ENCODE results near the gene ZFP92.

GRCh38 chrX:153433781-153434285 is 22.6 kb downstream of the ZFP92 start:
- TF ChIP-seq CTCF (IDR thresholded peaks at IDR 0.05) (no peak), POLR2A (IDR thresholded peaks at IDR 0.05) (no peak)
